NB4 (cell line): ENCODE results near the gene RAB1B.

ENCODE experiments used
- DNase-seq: peaks from one replicate; pipeline ENCODE4 v3.0.0; 2010; ENCODE audit warnings: low read depth
- H3K4me3 ChIP-seq: one replicate; pipeline ENCODE4 v1.5.1; 2011; ENCODE audit warnings: mild to moderate bottlenecking, low read depth, low read length, moderate library complexity
- MYC ChIP-seq: IDR thresholded peaks from 2 replicates; pipeline ENCODE4 v1.6.1; 2011; ENCODE audit warnings: low read depth, low read length
- POLR2A ChIP-seq: IDR thresholded peaks from 2 replicates; pipeline ENCODE4 v1.6.1; 2011; ENCODE audit warnings: mild to moderate bottlenecking; ENCODE audit not compliant: insufficient read length; ENCODE audit errors: extremely low read depth
- TF ChIP-seq, protein P1 (sequence below): IDR thresholded peaks from 2 replicates; pipeline ENCODE4 v1.6.1; 2011; ENCODE audit warnings: low read depth, low read length
- TF ChIP-seq, protein P2 (sequence below): IDR thresholded peaks from one replicate; pipeline ENCODE4 v1.5.1; 2012; ENCODE audit warnings: low read depth, low read length

The RAB1B gene

DNA sequence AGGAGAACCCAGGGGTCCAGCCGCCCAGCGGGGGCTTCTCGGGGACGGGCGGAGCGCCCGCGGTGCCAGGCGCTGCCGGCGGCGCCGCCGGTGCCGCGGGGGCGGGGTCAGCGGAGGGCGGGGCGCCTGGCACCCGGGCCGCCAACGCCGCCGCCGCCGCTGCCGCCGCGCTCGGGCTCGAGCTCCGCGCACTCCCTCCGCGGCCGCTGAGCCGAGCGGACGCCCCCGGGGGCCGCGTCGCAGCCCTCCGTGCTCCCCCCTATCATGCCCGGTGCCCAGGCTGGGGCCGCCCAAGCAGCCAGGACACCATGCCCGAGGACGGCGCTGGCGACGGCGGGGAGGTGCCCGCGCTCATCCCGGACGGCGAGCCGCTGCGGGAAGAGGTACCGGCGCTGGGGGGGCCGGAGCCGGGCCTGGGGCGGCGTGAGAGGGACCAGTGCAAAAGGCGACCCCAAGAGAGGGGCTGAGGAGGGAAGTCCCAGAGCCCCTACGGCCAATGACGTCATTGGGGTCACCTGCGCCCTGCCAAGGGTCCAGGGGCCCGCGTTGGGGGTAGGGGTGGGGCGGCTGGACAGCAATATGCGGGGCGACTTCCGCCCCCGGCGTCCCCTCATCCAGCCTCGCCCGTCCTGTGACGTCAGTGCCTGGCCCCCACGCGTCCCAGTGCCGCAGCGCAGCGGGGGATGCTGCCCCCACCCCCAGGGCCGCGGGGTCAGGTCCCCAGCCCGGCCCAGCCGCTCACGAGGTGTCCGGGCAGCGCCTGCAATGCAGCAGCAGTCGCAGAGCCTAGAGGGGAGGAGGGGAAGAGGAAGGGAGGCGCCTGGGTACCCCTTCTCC lies 23.5 kb downstream of the RAB1B start, which contains the start of gene TMEM151A:
TSS of gene TMEM151A (plus strand) at position 189 of the 837 bp plus-strand sequence. CDS start at position 309, 120 bp downstream.
- no peak for DNase-seq
- TF ChIP-seq, protein P1, sequence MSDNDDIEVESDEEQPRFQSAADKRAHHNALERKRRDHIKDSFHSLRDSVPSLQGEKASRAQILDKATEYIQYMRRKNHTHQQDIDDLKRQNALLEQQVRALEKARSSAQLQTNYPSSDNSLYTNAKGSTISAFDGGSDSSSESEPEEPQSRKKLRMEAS: no peak
- TF ChIP-seq POLR2A: no peak
- TF ChIP-seq, protein P2, sequence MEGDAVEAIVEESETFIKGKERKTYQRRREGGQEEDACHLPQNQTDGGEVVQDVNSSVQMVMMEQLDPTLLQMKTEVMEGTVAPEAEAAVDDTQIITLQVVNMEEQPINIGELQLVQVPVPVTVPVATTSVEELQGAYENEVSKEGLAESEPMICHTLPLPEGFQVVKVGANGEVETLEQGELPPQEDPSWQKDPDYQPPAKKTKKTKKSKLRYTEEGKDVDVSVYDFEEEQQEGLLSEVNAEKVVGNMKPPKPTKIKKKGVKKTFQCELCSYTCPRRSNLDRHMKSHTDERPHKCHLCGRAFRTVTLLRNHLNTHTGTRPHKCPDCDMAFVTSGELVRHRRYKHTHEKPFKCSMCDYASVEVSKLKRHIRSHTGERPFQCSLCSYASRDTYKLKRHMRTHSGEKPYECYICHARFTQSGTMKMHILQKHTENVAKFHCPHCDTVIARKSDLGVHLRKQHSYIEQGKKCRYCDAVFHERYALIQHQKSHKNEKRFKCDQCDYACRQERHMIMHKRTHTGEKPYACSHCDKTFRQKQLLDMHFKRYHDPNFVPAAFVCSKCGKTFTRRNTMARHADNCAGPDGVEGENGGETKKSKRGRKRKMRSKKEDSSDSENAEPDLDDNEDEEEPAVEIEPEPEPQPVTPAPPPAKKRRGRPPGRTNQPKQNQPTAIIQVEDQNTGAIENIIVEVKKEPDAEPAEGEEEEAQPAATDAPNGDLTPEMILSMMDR: no peak
- no peak within 1 kb of the TSS for H3K4me3 ChIP-seq

DNA sequence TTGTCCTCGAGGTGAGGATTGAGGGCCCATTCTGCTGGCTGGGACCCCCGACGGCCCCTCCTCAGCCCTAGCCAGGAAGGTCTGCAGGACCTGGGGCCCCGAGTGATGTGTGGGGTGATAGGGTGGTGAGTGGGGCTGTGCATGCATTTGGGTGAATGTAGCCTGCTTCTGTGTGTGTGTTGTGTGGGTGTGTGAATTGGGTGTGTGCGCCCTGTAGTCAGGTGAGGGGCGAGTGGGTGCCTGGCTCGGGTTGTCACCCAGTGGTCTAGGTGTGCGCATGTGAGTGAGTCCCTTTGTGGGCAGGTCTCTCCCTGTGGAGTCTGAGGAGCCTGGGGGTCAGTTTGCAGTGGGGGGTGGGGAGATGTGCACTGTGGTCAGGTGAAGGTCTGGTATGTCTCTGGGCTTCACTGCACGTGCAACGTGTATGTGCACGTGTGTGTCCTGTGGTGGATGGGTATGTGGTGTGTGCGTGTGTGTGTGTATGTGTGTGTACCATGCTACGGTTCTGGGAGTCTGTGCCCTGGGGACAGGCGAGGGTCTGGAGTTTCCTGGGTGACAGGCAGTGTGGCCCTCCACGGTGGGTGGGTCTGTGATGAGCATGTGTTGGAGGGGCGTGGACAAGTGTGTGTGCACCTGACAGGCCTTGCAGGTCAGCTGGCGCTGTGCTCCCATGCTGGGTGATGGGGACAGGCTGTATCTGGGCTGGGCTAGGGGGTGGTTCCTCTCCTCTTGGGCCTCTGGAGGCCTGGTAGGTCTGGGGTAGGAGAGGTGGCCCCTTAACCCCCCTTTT lies 24.3 kb downstream of the RAB1B start:
- no peak overlapping the region for H3K4me3 ChIP-seq
- no peak for TF ChIP-seq POLR2A
- TF ChIP-seq MYC: no peak
- TF ChIP-seq, protein P2: no peak
- TF ChIP-seq, protein P1: no peak

DNA sequence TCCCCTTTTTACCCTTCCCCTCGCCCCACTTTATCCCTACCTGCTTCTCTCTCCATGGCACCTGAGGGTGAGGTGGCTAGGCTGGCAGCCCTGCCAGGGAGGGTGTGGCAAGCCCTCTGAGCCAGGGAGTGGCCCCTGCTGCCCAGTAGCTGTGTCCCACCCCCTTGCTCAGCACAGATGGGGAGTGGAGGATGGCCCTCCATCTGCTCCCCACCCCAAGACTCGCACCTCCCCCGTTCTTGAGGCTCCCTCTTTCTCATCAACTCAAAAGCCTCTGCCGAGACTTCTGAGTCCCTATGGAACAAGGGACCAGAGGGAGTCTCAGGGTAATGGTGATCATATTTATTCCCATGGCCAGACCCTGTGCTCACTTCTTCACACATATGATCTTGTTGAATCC lies 24.9 kb downstream of the RAB1B start:
- no peak overlapping the region for H3K4me3 ChIP-seq
- TF ChIP-seq POLR2A (no peak), MYC (no peak)
- TF ChIP-seq, protein P2: no peak
- TF ChIP-seq, protein P1: no peak
- DNase-seq: no peak

More for the DNA sequence above, 24.3 kb downstream of the RAB1B start:
- DNase-seq: no peak

DNA sequence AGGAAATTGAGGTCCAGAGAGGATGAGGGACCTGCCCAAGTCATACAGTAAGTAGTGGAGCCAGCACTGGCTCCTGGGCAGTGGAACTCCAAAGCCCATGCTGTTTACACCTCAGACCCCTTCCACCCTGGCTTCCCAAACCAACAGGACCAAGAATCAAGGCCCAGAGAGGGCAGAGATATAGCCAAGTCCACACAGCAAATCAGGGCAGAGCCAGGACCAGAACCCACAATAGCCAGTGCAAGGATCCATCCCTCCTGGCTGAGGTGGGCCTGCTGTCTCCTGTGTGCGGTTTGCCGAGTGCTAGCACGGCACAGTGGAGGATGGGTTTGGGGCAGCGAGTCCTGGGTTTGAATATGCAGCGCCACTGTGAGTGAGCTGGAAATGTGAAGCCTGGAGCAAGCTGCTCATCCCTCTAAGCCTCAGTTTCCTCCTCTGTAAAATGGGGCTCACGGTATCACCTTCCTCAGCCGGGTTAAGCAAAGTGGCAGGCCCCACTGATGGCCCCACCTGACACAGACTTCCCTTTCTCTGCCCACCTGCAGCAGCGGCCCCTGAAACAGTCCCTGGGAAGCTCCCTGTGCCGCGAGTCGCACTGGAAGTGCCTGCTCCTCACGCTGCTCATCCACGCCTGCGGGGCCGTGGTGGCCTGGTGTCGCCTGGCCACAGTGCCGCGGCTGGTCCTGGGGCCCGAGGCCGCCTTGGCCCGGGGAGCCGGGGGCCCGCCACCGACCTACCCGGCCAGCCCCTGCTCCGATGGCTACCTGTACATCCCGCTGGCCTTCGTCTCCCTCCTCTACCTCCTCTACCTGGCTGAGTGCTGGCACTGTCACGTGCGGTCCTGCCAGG lies 25.6 kb downstream of the RAB1B start:
- no peak overlapping the region for H3K4me3 ChIP-seq
- no peak for DNase-seq
- TF ChIP-seq MYC (no peak), POLR2A (no peak)
- TF ChIP-seq, protein P1: no peak
- TF ChIP-seq, protein P2: no peak

DNA sequence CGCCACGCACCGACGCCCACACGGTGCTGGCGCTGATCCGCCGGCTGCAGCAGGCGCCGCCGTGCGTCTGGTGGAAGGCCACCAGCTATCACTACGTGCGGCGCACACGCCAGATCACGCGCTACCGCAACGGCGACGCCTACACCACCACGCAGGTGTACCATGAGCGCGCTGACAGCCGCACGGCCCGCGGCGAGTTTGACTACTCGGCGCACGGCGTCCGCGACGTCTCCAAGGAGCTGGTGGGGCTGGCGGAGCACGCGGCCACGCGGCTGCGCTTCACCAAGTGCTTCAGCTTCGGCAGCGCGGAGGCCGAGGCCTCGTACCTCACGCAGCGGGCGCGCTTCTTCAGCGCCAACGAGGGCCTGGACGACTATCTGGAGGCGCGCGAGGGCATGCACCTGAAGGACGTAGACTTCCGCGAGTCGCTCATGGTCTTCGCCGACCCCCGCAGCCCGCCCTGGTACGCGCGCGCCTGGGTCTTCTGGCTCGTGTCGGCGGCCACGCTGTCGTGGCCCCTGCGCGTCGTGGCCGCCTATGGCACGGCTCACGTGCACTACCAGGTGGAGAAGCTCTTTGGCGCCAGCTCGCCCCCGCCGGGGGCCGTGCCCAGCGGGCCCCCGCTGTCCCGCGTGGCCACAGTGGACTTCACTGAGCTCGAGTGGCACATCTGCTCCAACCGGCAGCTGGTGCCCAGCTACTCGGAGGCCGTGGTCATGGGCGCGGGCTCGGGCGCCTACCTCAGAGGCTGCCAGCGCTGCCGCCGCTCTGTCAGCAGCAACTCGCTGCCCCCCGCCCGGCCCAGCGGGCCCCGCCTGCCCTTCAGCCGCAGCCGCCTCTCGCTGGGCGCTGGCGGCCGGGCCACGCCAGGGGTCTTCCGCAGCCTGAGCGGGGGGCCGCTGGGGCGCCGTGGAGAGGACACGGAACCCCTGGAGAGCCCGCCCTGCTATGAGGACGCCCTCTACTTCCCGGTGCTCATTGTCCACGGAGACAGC lies 26.5 kb downstream of the RAB1B start:
- DNase-seq: no peak
- no peak overlapping the region for H3K4me3 ChIP-seq
- TF ChIP-seq POLR2A: no peak
- TF ChIP-seq, protein P1: no peak
